ENCODE data around the gene GPBAR1.

The GPBAR1 gene

DNA sequence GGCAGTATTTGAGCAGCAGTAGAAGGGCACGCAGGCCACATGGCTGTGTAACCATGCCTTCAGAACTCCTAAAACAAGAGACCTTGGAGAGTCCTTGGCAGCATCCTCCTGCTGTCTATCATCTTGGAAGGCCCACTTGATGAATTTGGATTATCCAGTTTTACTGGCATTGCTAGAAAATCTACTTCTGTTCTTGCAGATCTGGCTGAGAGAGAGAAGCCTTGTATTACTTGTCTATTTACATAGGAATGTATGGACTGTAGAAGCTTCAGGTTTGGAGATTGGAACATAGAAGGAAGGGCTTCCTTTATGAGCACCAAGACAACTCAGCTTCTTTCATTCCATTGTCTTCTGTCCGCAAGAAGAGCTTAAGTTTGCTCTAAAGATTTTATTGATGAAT lies 16.1 kb upstream of the GPBAR1 start:
- Histone ChIP-seq H3K4me2 (ENCODE audit: low read depth, low read length, poor library complexity, severe bottlenecking) (no peak overlapping the region), H3K9me2 (replicated peaks; ENCODE audit: insufficient read depth, low read length) (no peaks in the 10 kb centered on the region), H3K9me3 (ENCODE audit: insufficient read depth, low read length) (no peaks in the 10 kb centered on the region), H3K9ac (ENCODE audit: low read length) (no peak overlapping the region), H3K36me3 (ENCODE audit: low read length) (peaks cover 55% of the 10 kb centered on the region), H3K79me2 (ENCODE audit: insufficient read depth, low read length) (no peaks in the 10 kb centered on the region; the same call in 1 of the 2 replicates), H2AFZ (ENCODE audit: low read depth, low read length, severe bottlenecking) (no peak overlapping the region), H3K4me3 (ENCODE audit: insufficient read depth, low read length, poor library complexity, severe bottlenecking) (no peak overlapping the region), H3K27ac (ENCODE audit: low read depth, low read length) (no peak overlapping the region), H3K27me3 (ENCODE audit: low read length) (no peaks in the 10 kb centered on the region), H3F3A (ENCODE audit: insufficient read depth) (no peaks in the 10 kb centered on the region), H4K20me1 (ENCODE audit: low read depth, low read length) (no peaks in the 10 kb centered on the region)
- TF ChIP-seq, protein P1, sequence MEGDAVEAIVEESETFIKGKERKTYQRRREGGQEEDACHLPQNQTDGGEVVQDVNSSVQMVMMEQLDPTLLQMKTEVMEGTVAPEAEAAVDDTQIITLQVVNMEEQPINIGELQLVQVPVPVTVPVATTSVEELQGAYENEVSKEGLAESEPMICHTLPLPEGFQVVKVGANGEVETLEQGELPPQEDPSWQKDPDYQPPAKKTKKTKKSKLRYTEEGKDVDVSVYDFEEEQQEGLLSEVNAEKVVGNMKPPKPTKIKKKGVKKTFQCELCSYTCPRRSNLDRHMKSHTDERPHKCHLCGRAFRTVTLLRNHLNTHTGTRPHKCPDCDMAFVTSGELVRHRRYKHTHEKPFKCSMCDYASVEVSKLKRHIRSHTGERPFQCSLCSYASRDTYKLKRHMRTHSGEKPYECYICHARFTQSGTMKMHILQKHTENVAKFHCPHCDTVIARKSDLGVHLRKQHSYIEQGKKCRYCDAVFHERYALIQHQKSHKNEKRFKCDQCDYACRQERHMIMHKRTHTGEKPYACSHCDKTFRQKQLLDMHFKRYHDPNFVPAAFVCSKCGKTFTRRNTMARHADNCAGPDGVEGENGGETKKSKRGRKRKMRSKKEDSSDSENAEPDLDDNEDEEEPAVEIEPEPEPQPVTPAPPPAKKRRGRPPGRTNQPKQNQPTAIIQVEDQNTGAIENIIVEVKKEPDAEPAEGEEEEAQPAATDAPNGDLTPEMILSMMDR (IDR thresholded peaks at IDR 0.05; ENCODE audit: insufficient read depth, low read length, poor library complexity, severe bottlenecking) = no peak
- TF ChIP-seq EZH2phosphoT487 (conservative IDR thresholded peaks at IDR 0.05; ENCODE audit: low read length) = no peak

DNA sequence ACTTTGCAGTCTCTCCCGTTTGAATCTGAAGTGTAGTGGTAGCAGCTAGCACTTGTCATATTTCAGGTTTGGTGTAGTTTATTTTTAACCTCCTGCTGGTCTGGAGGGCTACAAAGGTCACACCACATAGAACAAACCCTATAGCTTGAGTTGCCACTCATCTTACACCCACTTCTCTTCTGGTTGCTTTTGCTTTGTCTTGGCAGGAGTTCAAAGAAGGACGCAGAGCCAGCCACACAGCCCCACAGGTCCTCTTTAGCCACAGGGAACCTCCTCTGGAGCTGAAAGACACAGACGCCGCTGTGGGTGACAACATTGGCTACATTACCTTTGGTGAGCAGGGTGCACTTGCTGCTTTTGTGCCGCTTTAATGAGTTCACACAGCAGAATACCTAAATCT lies 15.6 kb upstream of the GPBAR1 start:
- no peaks in the 10 kb centered on the region for H3K27me3 ChIP-seq (ENCODE audit: low read length)
- H3K27ac ChIP-seq (ENCODE audit: low read depth, low read length) = no peak overlapping the region
- no peaks in the 10 kb centered on the region for H3K9me2 ChIP-seq (replicated peaks; ENCODE audit: insufficient read depth, low read length)
- TF ChIP-seq EZH2phosphoT487 (conservative IDR thresholded peaks at IDR 0.05; ENCODE audit: low read length) = no peak
- TF ChIP-seq, protein P1 (IDR thresholded peaks at IDR 0.05; ENCODE audit: insufficient read depth, low read length, poor library complexity, severe bottlenecking) = no peak
- H3K9me3 ChIP-seq (ENCODE audit: insufficient read depth, low read length) = no peaks in the 10 kb centered on the region
- no peaks in the 10 kb centered on the region for H4K20me1 ChIP-seq (ENCODE audit: low read depth, low read length)
- no peaks in the 10 kb centered on the region for H3F3A ChIP-seq (ENCODE audit: insufficient read depth)
- no peak overlapping the region for H2AFZ ChIP-seq (ENCODE audit: low read depth, low read length, severe bottlenecking)
- H3K9ac ChIP-seq (ENCODE audit: low read length) = no peak overlapping the region
- H3K36me3 ChIP-seq (ENCODE audit: low read length) = peaks cover 55% of the 10 kb centered on the region
- H3K79me2 ChIP-seq (ENCODE audit: insufficient read depth, low read length) = no peaks in the 10 kb centered on the region; the same call in 1 of the 2 replicates
- H3K4me3 ChIP-seq (ENCODE audit: insufficient read depth, low read length, poor library complexity, severe bottlenecking) = no peak overlapping the region
- H3K4me2 ChIP-seq (ENCODE audit: low read depth, low read length, poor library complexity, severe bottlenecking) = no peak overlapping the region

GRCh38 chr2:218249691-218250090 lies 11.1 kb upstream of the GPBAR1 start:
- Histone ChIP-seq H3K4me3 (ENCODE audit: insufficient read depth, low read length, poor library complexity, severe bottlenecking) (no peak overlapping the region), H3K4me2 (ENCODE audit: low read depth, low read length, poor library complexity, severe bottlenecking) (no peak overlapping the region), H3F3A (ENCODE audit: insufficient read depth) (peaks cover 12% of the 10 kb centered on the region), H3K9me3 (ENCODE audit: insufficient read depth, low read length) (no peaks in the 10 kb centered on the region), H3K27ac (ENCODE audit: low read depth, low read length) (no peak overlapping the region), H3K36me3 (ENCODE audit: low read length) (peaks cover 30% of the 10 kb centered on the region), H3K27me3 (ENCODE audit: low read length) (no peaks in the 10 kb centered on the region), H3K9me2 (replicated peaks; ENCODE audit: insufficient read depth, low read length) (no peaks in the 10 kb centered on the region), H3K9ac (ENCODE audit: low read length) (no peak overlapping the region), H4K20me1 (ENCODE audit: low read depth, low read length) (no peaks in the 10 kb centered on the region), H2AFZ (ENCODE audit: low read depth, low read length, severe bottlenecking) (no peak overlapping the region), H3K79me2 (ENCODE audit: insufficient read depth, low read length) (no peaks in the 10 kb centered on the region)
- no peak for TF ChIP-seq EZH2phosphoT487 (conservative IDR thresholded peaks at IDR 0.05; ENCODE audit: low read length)
- TF ChIP-seq, protein P1 (IDR thresholded peaks at IDR 0.05; ENCODE audit: insufficient read depth, low read length, poor library complexity, severe bottlenecking) = no peak

Data from SU-DHL-6 (cell line).